Limb (tissue), 2 donors: Measurements from ENCODE around the gene PACS2.

Source experiments
- DNase-seq, 2 donors: peaks; one replicate each; pipeline ENCODE4 v3.0.0-alpha.2; 2016; ENCODE audit errors: extremely low spot score in 2 of 2

Gene PACS2

DNA sequence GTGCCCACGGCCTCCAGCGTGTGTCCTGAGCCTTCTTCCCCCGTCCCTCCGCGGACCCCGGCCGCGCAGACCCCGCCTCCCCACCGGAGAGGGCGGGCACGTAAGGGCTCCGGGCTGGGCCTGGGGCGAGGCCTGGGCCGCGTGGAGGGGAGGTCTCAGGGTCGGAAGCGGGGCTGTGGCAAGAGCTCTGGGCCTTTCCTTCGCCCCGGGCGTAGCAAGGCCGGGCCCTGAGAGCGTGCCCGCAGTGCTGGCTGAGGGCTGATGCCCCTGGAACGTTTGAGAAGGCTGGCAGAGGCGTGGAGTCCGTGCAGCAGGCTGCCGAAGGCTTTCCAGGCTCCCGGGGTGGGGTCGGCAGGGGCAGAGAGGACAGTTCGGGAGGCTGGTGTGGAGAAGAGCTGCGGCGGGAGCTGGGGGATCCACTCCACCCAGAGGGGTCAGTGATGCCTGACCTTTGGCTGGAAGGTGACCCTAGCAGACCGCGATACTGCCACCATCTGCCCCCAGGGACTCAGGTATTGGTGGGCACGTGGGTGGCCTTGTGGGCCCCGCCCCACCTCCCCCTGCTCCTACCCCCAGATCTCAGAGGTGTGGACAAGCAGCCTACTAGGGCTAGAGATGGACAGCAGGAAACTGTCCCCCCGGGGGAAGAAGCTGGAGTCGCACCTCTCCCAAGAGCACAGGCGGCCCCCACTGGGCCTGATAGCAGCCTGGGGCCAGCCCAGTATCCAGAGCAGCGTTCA lies 84.3 kb downstream of the PACS2 start:
- peak in 1 of 2 donors; percentile 43 for DNase-seq

GRCh38 chr14:105399466-105399775 lies 84.9 kb downstream of the PACS2 start:
- no peak for DNase-seq

DNA sequence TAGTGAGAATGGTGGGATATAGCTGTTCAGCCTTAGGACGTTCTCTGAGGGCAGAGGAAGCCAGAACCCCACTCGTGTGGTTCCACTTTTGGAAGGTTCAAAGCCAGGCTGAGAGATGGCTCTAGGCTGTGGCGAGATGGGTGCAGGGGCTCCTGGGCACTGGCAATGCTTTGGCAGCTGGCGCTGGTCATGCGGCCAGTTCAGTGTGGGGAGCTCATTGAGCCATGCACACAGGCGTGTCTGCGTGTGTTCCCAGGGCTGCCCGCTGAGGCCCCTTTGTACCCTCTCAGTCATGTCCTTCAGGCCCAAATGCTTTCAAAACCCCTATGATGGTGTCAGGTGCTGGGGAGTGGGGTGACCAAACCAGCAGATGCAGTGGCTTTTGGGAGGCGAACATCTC lies 85.5 kb downstream of the PACS2 start:
- DNase-seq, result no peak

- no peak for DNase-seq
Observed at GRCh38 chr14:105401699-105402098, 87.2 kb downstream of the PACS2 start.

DNA sequence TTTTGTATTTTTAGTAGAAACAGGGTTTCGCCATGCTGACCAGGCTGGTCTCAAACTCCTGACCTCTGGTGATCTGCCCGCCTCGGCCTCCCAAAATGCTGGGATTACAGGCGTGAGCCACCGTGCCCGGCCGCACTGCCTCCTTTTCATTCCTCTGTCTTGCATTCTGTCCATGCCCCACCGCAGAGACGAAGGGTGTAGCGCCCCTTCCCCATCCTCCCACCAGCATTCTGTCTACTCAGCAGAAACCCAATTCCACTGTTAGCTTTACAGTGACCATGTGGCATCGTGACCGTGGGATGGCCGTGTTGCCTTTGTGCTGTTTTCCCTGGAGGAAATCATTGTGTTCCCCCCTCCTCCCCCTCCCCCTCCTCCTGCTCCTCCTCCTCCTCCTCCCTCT lies 94.0 kb downstream of the PACS2 start:
- DNase-seq, result no peak

- DNase-seq, result no peak
Observed at GRCh38 chr14:105409364-105409763, 94.8 kb downstream of the PACS2 start.

- no peak for DNase-seq
Observed at GRCh38 chr14:105410642-105411016, 96.1 kb downstream of the PACS2 start.

DNA sequence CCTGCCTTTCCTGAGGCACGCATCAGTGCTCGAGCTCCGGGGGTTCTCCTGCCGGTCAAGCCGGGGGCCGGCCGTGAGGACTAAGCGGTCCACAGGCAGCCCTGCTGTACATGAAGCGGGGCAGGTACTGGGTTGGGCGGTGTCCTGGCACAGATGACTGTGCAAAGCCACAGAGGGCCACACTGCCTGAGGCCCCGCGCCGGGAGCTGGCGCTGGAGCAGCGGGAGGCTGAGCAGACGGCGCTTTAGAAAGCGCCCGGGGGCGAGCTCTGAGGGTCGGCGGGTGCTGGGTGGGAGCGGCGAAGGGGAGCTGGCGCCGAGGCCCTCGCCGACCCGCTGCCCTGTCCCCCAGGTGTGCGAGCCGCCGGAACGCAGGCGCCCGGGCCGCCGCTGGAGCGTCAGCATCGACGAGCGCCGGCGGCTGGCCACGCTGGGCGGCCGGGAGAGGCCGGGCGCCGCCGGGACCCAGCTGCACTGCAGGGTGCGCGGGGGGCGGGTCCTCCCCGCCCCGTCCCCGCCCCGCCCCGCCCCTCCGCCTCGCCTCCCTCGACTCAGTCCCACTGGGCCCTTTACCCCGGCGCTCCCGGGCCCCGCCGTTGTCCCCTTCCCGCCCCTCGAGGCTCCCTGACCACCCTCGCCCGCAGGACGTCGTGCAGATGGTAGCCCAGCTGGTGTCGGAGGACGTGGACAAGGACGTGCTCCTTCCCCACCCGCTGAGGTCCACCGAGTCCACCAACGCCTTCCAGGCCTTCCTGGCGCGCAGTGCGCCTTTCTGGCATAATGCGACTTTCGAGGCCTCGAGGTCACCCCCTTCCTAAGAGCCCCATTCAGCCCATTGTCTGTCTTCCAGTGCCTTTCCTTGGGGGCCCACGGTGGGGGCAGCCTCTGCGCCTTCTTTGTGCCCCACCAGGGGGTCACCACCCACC lies 96.7 kb downstream of the PACS2 start:
- peak in 1 of 2 donors; percentile 58 for DNase-seq

DNA sequence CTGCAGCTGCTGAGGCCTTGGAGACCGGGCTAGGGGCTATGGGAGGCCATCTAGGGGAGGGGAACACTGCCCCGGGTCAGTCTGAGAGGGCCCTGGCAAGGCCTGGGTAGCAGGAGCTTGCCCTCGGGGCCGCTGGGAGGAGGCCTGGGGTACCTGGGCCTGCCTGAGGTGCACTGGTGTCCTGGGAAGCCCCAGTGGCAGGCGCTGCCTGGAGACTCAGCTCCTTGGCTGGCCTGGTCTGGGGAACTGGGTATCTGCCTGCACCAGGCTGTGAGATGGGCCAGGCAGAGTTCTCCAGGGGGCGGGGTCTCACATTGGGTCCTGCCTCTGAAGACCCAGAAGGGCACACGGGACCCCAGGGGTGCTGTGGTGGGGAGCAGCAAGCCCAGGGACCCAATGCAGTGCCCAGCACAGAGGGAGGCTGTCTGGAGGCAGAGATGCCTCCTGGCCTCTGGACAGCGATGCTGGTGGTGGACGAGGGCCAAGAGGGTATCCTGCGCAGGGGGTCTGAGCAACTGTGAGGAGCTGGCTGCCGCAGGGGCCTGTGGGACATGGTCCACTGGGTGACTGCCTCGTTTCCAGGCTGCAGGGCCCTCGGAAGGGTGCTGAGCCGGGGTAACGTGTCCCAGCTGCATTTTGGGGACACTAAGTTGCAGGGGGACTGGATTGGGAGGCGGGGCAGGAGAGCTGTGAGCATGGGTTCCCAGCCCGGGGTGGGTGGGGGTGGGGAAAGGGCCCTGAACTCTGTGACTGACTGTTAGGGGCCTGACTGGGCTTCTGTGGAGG lies 97.6 kb downstream of the PACS2 start:
- peak in 1 of 2 donors; percentile 36 for DNase-seq

- no peak for DNase-seq
Observed at GRCh38 chr14:105412771-105413543, 98.4 kb downstream of the PACS2 start.

GRCh38 chr14:105413544-105413886 lies 99.0 kb downstream of the PACS2 start:
- DNase-seq, result no peak

DNA sequence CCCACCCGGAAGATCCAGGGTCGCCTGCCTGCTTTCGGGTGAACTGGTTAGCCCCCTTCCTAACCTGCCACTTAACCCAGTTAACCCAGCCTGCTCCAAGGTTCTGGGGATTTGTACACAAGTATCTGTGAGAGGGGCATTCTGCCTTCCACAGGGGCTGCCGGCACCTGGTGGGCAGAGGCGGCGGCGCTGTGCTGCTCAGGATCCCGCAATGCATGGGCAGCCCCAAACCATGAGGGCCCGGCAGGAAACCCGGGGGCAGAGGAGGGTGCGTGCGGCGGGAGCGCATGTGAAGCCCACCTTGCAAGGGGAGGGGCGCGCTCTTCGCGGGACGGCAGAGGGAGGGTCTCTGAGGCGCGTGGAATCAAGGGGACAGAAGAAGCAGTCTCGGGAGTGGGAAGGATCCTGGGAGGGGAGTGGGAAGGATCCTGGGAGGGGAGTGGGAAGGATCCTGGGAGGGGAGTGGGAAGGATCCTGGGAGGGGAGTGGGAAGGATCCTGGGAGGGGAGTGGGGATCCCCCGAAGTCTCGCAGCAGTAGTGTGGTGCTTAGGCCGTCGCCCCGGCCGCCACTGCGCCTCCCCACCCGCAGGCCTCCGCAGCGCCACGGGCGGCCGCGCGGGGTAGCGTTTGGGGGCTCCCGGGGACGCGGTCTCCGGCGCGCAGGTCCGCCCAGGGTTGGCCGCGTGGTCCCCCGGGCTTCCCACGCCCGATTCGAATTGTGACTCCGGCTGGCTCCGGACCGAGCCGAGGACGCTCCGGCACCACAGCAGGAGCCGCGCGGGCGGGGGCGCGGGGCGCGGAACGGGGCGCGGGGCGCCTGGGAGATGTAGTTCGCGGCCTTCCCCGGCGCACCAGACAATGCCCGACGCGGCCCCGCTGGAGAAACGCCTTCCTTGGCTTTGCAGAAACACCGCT lies 100.2 kb downstream of the PACS2 start:
- DNase-seq, result peak; percentile 69 to 88

DNA sequence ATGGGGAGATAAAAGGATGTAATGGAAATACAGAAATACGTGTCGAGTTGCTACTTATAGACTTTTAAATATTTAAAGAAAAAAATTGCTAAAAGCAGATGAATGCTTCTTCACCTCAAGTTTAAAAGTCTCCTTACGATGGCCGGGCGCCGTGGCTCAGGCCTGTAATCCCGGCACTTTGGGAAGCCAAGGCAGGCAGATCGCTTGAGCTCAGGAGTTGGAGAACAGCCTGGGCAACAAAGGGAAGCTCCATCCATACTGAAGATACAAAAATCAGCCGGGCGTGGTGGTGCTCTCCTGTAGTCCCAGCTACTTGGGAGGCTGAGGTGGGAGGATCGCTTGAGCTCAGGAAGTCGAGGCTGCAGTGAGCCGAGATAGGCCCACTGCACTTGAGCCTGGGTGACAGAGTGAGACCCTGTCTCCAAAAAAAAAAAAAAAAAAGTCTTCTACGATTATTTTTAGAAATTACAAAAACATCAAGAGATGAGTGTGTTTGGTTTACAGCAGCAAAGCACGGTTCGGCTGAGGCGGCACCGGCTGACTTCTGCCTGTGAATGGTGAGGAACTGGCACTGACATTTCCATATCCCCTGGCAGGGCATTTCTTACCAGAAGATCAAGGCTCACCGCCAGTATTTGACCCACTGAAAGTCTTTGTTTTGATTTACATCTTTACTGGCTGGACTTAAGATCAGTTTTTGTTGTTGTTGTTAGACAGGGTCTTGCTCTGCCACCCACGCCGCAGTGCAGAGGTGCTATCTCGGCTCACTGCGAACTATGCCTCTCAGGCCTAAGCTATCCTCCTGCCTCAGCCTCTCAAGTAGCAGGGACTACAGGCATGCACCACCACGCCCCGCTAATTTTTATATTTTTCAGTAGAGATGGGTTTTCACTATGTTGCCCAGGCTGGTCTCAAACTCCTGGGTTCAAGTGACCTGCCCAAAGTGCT lies 101.2 kb downstream of the PACS2 start:
- peak in 1 of 2 donors; percentile 29 for DNase-seq

DNA sequence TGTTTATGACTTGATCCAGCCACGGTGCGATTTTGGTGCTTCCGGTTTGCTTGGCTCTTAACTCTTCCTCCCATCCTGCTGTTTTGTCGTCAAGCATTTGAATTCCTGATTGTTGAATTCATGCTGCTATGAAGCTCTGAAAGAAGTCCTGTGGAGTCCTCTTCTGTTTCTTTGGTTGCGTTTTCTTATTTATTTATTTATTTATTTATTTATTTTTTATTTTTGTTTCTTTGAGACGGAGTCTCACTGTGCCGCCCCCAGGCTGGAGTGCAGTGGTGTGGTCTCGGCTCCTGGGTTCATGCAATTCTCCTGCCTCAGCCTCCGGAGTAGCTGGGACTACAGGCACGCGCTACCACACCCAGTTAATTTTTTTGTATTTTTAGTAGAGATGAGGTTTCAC lies 102.1 kb downstream of the PACS2 start:
- no peak for DNase-seq

DNA sequence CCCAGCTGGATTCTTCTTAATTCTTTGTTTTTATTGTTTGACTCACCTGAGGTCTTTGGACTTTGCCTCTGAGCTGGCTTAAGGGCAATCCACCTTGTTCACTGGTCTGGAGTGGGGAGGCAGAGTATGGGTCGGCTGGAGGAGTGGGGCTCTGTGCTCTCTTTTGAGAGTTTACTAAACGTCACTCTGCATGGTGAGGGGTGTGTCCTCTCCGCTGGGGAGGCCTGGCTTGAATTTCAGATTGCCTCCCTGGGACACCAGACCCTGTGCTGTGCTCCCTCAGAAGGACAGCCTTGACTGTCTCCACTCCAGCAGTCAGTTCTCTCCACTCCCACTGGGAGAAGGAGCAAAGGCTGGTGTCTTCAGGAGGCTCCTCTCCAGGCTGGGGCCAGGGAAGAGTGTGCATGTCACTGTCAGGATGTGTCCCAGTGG lies 103.2 kb downstream of the PACS2 start:
- no peak for DNase-seq

DNA sequence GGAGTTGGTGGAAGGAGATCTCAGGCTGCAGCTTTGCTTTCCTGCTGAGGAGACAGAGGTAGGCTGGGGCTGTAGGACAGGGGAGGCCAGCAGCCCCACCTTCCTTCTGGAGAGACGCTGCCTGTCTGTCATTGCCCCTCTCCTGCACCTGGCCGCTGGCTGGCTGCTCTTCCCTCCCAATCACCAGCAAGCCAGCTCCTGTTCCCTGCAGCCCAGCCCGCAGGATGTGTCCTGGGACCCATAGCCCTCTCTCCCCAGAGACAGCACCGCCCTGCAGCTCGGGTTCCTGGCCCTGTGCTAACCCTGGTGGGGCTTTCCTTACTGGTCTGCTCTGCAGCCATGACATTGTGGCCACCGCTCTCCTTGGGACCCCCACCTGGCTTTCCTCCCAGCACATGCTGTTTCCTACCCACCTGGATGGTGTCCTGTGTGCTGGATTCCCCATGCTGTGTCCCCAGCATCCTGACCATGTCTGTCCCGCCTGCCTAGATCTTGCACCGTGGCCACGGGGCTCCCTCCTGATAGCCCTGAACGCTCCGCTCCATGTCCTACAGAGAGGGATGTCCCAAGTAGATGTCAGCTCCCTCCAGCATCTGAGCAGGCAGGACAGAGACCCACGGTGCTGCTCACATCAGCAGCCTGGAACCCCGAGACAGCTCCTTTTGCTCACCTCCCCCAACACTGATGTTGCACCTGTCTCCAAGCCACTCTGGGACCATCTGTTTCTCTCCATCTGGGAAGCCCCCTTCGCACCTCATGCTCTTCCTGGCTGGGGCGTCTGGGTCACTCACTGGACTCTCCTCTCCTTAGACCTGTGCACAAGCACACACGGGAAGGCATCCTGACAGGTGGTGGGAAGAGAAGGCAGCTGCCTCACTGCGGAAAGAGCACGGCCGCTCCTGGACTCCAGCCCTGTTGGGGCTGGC lies 104.0 kb downstream of the PACS2 start:
- no peak for DNase-seq

DNA sequence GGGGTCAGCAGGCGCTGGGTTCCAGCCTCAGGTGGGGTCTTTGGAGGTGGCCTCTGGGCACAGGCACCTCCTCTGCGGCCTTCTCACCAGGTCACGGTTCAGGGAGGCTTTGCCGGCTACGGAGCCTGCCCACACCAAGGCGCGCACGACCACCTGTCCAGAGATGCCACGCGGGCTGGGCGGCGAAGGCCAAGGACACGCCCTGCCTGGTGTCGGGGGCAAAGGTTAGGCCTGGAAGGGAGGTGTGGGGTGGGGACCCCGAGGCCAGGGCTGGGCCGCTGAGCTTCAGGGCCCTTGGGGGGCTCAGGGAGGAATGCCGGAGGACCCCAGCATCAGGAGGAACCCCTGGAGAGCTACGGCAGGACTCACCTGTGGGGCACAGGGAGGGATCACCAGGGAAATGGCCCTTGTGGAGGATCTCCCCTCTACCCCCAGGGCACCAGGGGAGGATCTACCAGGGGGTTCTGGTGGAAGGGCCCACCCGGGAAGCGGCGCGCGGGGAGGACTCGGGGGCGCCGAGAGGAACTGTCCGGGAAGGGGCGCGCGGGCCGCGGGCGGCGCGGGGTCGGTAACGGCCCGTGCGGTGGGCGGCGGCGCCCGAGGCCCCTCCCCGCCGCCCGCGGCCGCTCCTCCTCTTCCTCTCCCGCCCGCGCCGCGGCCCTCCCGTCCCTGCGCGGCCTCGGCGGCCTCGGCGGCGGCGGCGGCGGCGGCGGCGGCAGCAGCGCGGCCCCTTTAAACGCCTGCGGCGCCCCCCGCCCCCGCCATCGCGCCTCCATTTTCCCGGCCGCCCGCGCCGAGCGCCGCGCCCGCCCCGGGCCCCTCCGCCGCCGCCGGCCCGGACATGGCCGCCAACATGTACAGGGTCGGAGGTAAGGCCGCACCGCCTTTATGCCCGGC lies 104.9 kb downstream of the PACS2 start, which contains the start of gene MTA1:
TSS of gene MTA1 (plus strand) at position 633 of the 897 bp plus-strand sequence. CDS start at position 842, 209 bp downstream.
- DNase-seq, result no peak
